GM21528 (cell line): ENCODE measurements around the gene SGCB.

ENCODE experiments used
- ATAC-seq: cut with Tn5 transposase; IDR thresholded peaks from one replicate; pipeline ENCODE4 v1.9.1; 2021; ENCODE audit warnings: mild to moderate bottlenecking, moderate library complexity; ENCODE audit not compliant: unreplicated experiment, low FRiP score

SGCB gene

GRCh38 chr4:52028970-52029369, 9.1 kb downstream of the SGCB start:
- ATAC-seq = no peak

- ATAC-seq = no peak
Measured at GRCh38 chr4:52019936-52020657, 18.0 kb downstream of the SGCB start, which contains the start of gene LRRC66. Gene LRRC66 (minus strand): TSS chr4:52020363. CDS start chr4:52017613, 2,750 bp downstream.

DNA sequence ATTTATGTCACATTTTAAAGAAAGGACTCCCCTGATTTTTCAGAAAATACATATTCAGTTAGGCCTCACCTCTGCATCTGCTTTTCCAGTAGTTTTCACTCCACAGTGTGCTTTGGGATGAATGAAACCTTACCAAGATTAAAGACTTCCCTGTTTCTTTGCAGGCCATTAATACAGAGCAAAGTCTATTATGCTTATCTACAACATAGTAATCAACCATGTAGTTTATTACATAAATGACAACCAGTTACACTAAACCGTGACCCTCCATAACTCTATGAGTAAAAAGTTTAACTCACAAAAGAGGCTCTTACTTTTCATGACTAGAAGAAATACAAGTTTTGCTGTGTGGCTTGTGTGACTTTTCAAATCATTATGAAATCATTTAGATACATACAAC, 20.3 kb downstream of the SGCB start:
- no peak for ATAC-seq

GRCh38 chr4:52016981-52017380, 21.1 kb downstream of the SGCB start:
- ATAC-seq = no peak

GRCh38 chr4:52015366-52015765, 22.7 kb downstream of the SGCB start:
- ATAC-seq = no peak

- no peak for ATAC-seq
Measured at GRCh38 chr4:52014903-52015302, 23.2 kb downstream of the SGCB start.

DNA sequence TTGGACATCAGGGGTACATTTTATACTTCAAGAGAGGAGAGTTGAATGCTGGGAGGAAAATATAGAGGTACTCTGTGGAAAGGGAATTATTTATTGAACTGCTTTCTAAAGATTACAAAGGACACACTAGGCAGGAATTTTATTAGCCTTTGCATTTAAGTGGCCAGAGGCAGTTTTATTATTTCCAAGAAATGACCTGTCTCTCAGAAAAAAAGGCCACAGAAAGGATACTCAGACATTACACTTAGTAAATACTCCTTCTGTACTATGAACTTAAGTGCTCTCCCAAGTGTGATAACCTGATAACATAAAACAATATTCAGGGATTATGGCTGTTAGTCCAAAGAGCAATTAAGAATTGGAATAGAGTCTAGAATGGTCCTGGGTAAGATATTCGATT, 25.4 kb downstream of the SGCB start:
- ATAC-seq = no peak

- ATAC-seq = no peak
Measured at GRCh38 chr4:52010986-52011385, 27.1 kb downstream of the SGCB start.

DNA sequence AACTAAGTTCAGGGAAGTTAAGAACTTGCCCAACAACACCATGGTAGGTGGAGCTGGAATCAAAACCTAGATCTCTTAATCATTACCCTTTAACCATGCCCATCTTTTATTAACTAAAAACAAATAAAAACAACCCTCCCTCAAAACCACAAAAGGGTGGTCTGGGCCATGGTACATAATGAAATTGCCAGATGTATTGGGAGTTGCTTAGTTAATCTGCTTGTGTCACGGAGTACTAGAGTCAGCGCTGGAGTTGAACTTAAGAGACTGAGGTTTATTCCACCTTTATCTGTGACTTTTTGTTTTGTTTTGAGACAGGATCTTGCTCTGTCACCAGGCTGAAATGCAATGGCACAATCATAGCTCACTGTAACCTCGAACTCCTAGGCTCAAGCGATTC, 31.2 kb downstream of the SGCB start:
- ATAC-seq = no peak

GRCh38 chr4:52005604-52006273, 32.4 kb downstream of the SGCB start:
- no peak for ATAC-seq

GRCh38 chr4:52004414-52004813, 33.7 kb downstream of the SGCB start:
- no peak for ATAC-seq

- no peak for ATAC-seq
Measured at GRCh38 chr4:52001616-52002015, 36.5 kb downstream of the SGCB start.

GRCh38 chr4:51999250-51999649, 38.8 kb downstream of the SGCB start:
- ATAC-seq = no peak

- ATAC-seq = no peak
Measured at GRCh38 chr4:51998837-51999236, 39.3 kb downstream of the SGCB start.

GRCh38 chr4:51997647-51998046, 40.5 kb downstream of the SGCB start:
- ATAC-seq = no peak

GRCh38 chr4:51995647-51996220, 42.4 kb downstream of the SGCB start:
- ATAC-seq = no peak
